COLO668 (cell line): ENCODE results near the gene ZNF770.
A peak's percentile ranks its signal among the peaks of the same experiment; 100 is the strongest.

Experiments used
- DNase-seq: peaks from one replicate; lab custom pipeline; 2025; ENCODE audit not compliant: unreplicated experiment; lab: John Stamatoyannopoulos, UW

The ZNF770 gene, protein sequence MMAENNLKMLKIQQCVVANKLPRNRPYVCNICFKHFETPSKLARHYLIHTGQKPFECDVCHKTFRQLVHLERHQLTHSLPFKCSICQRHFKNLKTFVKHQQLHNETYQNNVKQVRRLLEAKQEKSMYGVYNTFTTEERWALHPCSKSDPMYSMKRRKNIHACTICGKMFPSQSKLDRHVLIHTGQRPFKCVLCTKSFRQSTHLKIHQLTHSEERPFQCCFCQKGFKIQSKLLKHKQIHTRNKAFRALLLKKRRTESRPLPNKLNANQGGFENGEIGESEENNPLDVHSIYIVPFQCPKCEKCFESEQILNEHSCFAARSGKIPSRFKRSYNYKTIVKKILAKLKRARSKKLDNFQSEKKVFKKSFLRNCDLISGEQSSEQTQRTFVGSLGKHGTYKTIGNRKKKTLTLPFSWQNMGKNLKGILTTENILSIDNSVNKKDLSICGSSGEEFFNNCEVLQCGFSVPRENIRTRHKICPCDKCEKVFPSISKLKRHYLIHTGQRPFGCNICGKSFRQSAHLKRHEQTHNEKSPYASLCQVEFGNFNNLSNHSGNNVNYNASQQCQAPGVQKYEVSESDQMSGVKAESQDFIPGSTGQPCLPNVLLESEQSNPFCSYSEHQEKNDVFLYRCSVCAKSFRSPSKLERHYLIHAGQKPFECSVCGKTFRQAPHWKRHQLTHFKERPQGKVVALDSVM

DNA sequence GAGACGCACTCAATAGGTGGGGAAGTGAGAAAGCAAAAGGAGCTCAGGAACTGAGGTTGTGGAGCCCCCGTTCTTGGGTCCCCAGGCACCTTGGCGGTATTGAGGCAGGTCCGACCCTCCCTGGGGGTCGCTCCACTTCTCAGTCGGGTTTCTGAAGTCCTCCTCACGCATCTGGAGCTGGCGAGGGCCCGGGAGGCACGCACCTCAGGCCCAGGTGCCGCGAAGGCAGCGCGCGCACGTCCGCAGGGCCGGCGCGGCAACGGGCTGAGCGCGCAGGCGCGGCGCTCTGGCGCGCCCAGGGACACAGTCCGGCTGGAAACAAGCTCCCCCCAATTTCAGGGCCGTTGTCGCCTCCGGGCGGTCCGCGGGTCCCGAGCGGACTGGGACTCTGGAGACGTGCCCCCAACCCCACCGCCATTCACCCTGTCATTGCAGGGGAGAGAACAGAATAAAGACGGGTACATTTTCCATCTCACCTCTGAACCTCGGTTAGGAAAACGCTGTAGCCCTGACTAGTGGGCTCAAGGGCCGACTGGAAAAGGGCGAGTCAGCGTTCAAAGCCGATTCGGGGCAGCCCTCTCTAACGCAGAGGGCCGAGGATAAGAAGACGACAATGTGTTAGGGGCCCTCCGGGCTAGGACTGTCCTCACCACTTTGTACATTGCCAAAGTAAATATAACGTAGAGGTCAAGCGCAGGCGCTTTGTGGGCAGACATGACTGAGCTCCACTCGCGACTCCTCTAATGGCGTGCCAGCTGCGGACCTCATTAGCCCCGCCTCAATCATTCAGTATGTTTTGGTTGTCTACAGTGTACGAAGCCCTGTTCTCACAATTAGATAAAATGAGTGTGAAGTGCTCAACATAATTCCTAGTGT is at the start of gene ZNF770:
Gene ZNF770, minus strand, starts transcription at position 261 of the 876 bp plus-strand sequence. CDS start 4,853 bp downstream, outside the sequence.
- peak; percentile 87 for DNase-seq

DNA sequence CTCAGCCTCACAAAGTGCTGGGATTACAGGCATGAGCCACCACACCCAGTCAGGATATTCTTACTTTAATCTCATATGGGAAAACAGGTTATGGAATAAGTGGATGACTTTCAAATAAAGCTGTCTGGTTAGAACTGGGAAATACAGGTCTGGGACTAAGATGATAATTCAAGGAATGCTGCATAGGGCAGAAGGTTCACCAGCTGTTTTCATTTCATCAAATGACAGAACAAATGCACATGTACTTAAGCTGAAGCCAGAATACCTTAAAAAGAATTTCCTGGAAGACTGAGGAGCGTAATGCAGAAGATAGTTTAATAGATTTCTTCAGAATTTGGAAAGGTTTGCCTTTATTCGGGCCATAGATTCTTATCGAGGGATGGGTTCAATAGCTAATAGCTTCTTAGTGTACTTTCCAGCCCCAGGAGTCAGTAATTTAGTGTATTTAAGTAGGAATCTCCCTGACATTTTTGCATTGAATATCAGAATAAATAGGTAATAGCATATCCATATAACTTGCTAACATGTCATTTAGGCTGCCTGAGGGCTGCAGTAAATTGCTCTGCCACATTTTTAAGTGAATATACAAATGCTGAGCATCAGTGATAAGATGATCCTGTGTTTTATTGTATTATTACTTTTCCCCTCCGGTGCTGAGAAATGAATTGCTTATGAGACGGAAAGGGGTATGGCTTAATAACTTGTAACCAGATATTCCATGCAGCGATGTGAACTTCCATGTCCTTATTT is 40.3 kb upstream of the ZNF770 start:
- no peak for DNase-seq

DNA sequence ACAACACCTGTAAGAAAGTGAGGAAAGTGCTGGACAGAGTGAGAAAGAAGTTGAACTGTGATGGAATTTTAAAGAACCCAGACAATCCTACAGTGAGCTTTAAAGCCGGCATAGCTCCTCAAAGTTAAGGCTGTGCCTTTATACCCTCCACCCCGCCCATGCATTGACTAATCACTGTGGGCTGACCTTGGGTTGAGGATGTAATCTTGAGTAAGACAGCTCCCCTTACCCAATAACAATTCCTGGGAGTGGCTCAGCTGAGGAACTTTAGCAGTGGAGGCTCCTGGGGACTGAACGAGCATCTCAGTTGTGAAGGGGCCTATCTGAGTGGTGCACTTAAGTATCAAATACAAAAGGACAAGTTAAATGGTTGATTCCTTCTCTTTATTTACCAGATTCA is 35.7 kb upstream of the ZNF770 start:
- DNase-seq, result no peak

DNA sequence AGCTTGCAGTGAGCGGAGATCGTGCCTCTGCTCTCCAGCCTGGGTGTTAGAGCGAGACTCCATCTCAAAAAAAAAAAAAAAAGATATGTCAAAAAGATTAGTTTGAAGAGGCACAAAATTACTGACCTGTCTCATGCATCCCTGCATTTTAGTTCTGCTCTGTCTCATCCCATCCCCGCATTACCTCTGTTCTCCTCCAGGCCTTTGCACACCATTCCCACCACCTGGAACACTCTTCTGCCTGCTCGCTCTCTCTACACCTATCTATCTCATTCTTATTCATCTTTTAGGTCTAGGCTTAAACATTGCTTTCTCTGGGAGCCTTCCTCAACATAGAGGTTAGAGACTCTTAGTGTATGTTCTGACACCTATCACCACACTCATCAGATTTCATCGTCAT is 32.9 kb upstream of the ZNF770 start:
- no peak for DNase-seq

DNA sequence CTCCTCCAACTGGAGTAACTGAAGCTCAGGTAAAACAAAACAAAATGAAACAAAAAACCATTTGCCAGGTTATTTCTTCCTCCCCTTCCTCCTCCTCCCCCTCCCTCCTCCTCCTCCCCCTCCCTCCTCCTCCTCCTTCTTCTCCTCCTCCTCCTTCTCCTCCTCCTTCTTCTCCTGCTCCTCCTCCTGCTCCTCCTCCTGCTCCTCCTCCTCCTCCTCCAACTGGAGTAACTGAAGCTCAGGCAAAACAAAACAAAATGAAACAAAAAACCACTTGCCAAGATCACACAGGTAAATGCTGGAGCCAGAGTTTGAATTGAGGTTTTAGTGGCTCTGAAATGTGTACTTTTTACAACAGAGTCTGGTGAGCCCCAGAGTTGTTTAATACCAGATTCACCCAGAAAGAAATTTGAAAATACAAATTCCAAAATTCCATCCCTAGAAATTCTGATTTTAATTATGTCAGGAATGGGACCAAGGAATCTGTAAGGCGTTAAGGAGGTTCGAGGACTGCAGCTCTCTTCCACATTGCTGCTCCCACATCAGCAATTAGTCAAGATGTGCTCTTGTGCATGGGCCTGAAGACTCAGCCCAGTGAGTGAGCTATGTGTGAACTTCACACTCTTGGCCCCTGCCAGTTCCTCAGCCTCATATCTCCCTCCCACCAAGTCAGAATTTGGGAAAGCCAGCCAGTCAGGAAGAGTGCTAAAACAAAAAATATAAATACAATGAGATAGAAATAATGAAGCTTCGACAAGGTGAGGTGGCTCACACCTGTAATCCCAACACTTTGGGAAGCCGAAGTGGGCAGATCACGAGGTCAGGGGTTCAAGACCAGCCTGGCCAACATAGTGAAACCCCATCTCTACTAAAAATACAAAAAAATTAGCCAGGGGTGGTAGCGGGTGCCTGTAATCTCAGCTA is 31.6 kb upstream of the ZNF770 start:
- DNase-seq, result no peak

DNA sequence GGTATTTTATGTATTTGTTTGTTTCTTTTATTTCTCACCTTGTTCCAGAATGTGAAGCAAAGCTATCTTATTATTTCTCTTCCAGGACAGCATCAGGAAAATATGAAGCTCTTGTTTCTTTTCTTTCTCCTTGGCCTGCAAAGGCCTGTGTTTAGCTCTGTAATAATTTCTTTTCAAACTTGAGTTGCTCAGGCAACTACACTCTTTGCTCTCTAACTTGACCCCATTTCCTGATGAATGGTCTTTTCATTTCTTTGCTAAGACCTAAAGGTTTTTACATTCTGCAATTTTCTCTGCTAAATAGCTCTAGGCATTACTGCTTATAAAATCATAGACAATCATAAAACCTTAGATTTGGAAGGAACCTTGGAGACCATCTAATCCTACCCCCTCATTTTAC is 26.2 kb upstream of the ZNF770 start:
- no peak for DNase-seq

DNA sequence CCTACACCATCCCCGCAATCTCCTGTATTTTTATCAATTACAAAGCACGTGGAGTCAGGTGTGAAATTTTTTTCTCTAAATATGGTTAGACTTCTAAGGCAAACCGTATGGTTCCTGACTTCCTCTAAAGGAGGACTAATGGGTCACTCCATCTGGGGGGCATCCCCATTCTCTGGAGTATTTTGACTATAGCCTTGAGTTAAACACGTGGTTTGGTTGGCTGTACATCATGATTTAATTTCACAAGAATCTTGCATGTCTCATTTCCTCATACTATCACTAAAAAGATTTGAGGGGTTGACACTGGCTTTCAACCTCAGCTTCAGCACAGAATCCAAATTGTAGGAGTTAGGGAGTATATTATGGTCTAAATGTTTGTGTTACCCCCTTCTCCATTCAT is 25.3 kb upstream of the ZNF770 start:
- no peak for DNase-seq

DNA sequence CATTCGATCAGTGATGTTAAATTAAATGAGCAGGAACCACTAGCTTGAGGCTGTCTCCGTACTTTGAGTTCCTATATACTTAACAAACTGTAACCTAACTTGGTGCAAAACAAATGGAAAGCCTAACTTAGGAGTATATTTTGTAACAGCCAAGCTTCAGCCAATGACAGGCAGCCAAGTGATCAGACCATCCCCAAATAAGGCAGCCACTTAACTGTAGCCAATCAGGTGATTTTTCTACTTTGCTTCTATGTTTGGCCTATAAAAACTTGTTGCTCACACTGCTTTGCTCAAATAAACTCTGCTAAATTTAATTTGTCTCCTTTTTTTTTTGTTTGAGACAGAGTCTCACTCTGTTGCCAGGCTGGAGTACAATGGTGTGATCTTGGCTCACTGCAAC is 19.3 kb upstream of the ZNF770 start:
- DNase-seq, result no peak

DNA sequence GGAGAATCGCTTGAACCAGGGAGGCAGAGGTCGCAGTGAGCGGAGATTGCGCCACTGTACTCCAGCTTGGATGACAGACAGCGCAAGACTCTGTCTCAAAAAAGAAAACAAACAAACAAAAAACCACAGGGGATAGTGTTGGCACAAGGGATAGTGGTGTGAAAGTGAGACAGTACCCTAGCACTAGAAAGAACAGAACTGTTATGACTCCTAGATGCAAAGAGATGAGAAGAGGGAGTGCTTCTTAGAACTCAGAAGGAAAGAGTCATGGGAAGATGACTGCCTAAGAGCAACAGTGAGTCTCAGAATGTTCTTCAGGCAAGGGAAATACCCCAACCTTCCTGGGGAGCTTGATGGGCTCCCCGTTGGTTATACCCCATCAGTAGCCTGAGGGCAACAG is 17.8 kb upstream of the ZNF770 start:
- DNase-seq, result no peak

DNA sequence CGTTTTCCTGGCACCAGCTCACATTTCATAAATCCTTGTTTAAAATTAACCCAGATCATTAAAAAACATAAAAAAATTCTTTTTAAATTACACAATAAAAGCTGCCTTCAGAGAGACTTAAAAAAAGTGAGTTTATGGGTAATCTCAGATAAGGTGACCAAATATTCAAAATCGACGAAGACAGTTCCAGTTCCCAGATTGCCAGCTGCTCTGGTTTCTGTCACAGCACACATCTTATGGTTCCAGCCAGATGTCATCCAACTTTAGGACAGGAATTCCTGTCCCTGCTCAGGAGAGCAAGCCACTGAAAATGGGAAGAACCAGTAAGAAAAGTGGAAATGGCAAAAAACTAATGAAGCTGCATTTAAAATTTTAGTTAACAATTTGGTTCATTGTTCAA is 15.8 kb upstream of the ZNF770 start:
- no peak for DNase-seq

DNA sequence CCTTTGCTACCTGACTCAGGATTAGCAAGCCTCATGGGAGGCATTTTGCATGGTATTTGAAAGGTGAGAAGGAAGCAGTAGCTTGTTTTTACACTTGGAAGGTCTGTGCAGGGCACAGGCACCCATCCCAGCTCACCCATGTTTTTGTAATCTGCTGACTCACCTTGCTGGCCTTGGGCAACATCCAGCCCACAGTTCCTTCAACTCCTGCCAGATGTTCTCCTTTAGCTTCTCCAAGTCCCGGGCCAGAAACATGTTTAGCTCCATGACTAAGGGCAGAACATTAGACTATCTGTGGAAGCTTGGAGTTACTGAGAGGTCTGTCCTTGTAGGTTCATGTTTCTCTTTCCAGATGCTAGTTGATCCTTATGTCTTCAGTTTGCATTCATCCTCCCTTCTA is 12.4 kb upstream of the ZNF770 start:
- DNase-seq, result no peak

DNA sequence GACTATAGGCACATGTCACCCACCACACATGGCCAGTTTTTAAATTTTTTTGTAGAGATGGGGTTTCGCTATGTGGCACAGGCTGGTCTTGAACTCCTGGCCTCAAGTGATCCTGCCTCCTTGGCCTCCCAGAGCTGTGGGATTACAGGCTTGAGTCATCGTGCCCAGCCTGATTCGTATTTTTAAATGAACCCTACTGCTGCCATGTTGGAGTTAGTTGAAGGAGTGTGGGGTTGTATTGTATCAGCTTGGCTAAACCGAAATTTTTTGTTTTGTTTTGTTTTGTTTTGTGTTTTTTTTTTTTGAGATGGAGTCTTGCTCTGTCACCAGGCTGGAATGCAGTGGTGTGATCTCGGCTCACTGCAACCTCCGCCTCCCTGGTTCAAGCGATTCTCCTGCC is 11.8 kb upstream of the ZNF770 start:
- no peak for DNase-seq

DNA sequence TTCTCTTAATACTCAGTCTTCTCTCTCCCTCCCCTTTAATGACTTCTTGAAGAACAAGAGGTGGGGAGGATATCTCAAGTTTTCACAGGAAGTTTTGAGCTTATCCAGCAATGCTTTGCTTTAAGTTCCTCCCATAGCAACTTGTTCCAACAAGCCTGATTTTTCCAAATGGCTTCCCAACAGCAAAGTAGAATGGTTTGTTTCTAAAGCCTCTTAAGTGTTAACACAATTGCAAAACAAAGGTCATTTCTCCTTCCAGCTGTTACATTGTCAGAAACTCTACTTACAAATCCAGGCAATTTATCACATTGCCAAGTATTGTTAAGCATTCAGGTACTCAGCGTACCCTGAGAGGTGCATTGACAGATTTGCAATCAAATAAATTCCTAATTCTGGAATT is 6.8 kb upstream of the ZNF770 start:
- DNase-seq, result no peak

DNA sequence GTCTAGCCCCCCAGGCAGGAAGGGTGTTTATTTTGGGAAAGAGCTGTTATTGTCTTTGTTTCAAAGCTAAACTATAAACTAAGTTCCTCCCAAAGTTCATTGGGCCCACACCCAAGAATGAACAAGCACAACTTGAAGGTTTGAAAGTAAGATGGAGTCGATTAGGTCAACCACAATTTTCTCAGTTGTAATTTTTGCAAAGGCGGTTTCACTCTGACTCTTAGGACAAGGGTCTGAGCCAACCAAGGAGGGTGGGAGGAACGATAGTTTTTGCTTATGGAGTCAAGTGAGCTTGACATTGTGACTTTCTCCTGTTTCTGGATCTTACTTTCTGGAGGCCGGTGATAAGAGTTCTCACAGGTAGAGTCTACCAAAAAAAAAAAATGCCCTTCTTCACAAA is 5.8 kb upstream of the ZNF770 start:
- no peak for DNase-seq

DNA sequence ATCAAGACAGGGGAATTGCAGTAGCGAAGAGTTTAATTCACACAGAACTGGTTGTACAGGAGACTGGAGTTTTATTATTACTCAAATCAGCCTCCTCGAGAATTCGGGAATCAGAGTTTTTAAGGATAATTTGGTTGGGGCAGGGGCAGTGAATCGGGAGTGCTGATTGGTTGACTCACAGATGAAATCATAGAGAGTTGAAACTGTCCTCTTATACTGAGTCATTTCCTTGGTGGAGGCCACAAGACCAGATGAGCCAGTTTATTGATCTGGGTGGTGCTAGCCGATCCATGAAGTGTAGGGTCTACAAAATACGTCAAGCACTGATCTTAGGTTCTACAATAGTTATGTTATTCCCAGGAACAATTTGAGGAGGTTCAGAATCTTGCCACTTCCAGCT is 5.3 kb upstream of the ZNF770 start:
- no peak for DNase-seq

DNA sequence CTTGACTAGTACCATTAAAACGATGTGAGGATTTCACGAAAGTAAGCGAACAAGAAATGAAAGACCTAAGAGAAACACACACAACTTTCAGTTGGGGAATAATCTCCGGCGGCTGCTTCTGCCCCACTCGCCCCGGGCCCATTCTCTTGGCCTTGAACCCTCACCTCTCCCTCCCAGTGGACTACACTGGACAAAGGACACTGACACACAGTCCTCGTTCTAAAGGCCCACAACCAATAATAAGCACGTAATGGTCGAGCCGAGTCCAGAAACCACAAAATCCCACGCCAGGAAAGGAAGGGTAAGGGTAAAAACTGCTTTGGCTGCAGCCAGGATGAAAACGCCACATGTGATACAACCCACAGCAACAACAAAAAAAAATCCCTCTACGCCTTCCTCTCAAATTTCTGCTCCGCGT is 469 bp downstream of the ZNF770 start:
- DNase-seq, result no peak

DNA sequence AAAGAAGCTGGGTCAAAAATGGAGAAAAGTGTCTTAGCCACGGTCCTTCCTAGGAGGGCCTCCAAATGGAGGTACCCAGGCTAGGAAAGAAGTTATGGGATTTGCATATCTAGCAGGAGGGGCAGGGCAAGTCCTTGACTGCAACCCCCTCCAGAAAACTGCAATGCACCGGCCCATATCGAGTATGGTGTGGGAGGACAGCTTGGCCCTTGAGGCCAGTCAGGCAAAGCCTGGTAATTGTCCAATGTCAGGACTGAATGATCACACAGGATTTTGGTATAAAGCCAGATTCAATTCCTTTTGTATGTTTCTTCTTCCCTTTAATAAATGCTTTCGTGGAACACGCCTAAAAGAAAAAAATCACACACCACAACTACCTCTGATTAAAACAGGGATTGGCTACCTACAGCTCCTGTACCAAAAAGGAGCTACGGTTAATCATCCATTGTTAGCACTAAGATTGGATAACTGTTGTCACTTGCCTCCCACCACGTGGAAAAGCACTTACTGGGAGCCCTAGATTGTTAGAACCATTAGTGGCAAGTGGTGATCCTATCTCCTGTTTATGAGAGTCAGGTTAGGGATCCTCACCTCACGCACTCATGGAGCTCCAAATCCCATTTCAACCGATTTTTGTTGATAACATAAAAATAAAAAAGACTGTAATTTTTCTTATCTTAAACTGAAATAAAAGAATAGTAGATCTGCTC is 1.2 kb downstream of the ZNF770 start:
- no peak for DNase-seq

DNA sequence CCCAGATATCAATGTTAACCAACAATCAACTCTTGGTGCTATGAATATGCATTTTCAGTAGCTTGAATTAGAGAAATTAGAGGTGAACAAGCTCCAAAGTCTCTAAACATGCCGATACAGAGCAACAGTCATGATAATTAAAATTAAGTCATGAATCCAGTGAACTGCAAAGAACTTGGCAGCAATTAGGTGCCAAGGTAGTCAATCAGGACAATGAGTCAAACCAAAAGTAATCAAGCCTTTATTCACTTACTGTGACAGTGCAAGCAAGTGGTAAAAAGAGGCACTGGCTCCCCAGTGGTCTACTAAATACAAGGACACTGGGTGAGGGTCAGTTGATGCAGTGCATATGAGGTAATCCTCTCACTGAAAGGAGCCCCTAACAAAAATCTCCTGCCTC is 1.8 kb downstream of the ZNF770 start:
- DNase-seq, result no peak

DNA sequence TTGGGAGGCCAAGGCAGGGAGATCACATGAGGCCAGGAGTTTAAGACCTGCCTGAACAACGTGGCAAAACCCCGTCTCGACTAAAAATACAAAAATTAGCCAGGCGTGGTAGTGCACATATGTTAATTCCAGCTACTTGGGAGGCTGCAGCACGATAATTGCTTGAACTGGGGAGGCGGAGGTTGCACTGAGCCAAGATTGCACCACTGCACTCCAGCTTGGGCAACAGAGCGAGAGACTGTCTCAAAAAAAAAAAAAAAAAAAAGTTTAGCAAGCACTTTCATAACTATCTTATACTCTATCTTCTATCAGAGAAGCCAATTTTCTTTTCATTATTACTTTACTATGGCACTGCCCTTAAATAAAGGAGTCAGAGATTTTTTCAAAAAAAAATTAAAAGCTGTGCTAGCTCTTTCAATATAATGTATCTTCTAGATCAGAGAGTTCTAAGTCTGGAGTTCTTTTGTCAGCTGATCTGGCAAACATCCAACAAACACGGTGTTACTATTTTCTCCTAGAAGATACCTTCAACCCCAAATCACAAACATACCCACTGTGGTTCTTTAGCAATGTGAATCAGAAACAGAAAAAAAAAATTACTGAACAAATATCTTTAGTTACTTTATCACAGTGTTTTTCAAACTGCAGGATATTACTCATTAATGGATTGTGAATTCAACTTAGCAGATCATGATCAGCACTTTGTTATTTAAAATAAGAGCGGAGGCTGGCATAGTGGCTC is 3.0 kb downstream of the ZNF770 start:
- no peak for DNase-seq
